Activated naive CD8-positive, alpha-beta T cell treated with anti-CD3 and anti-CD28 coated beads, Interleukin-2, amount 10 ng/mL, durations not matched to agents 7 days and 5 days (primary cell): ENCODE measurements around the gene TMEM132D. TPM values are rescaled to one million over a fixed set of nuclear protein-coding genes. Genes with fewer than 3 reads are reported as not detected.

ENCODE experiments used
- ATAC-seq: fragments of 150-1000 bp; cut with Tn5 transposase; one replicate; pipeline ENCODE4 v1.10.0; 2021; ENCODE audit warnings: low read depth, moderate library complexity
- POLR2A ChIA-PET: fragments of 350-600 bp; sonication (Branson Sonifier 250); formaldehyde crosslinking; loops from one replicate; lab custom pipeline; 2021; ENCODE audit warnings: antibody characterized with exemption; lab: Charles Lee
- DNase-seq: peaks from one replicate; pipeline ENCODE4 v3.0.0; 2021
- H3K27ac Mint-ChIP-seq: one replicate; pipeline ENCODE4 v1.8.0; 2022; ENCODE audit warnings: mild to moderate bottlenecking, mixed read lengths
- H3K27me3 Mint-ChIP-seq: one replicate; pipeline ENCODE4 v1.8.0; 2022; ENCODE audit warnings: mild to moderate bottlenecking, moderate library complexity, mixed read lengths
- H3K36me3 Mint-ChIP-seq: one replicate; pipeline ENCODE4 v1.8.0; 2021; ENCODE audit warnings: mild to moderate bottlenecking, mixed read lengths
- H3K4me1 Mint-ChIP-seq: one replicate; pipeline ENCODE4 v1.8.0; 2021; ENCODE audit warnings: mixed read lengths
- H3K4me3 Mint-ChIP-seq: one replicate; pipeline ENCODE4 v1.8.0; 2022; ENCODE audit warnings: mild to moderate bottlenecking, moderate library complexity, mixed read lengths
- H3K9me3 Mint-ChIP-seq: one replicate; pipeline ENCODE4 v1.8.0; 2021; ENCODE audit warnings: mixed read lengths
- total RNA-seq, 2 experiments: library from RNA; stranded (reverse); gene quantifications; one replicate each; pipeline ENCODE4 v1.2.3, GENCODE V29; 2021

TMEM132D gene
- total RNA-seq, 2 experiments from 2014 or later = not detected

DNA sequence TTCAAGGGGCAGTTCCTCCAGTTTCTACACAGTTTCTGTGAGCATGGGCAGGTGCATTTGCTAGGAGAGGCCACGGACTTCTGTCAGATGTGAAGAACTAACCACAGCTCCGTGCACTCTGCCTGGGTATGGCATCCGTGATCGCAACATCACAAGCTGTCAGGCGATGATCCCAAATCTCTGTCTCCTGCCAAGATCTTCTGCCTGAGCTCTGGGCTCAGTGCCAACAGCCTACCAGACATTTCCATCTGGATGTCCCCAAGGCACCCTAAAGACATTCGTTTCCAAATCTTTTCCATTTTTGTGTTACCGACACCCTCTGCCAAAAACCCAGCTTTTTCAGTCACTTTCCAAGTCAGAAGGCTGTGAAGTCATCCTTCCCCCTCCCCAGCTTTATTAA, 758.4 kb downstream of the TMEM132D start:
- no peaks in the 10 kb centered on the region for H3K27me3 Mint-ChIP-seq
- no peak for DNase-seq
- POLR2A ChIA-PET = no interaction called here
- H3K4me3 Mint-ChIP-seq = no peak overlapping the region
- H3K9me3 Mint-ChIP-seq = no peaks in the 10 kb centered on the region
- ATAC-seq = no peak
- H3K4me1 Mint-ChIP-seq = no peaks in the 10 kb centered on the region
- no peaks in the 10 kb centered on the region for H3K36me3 Mint-ChIP-seq
- H3K27ac Mint-ChIP-seq = no peak overlapping the region

DNA sequence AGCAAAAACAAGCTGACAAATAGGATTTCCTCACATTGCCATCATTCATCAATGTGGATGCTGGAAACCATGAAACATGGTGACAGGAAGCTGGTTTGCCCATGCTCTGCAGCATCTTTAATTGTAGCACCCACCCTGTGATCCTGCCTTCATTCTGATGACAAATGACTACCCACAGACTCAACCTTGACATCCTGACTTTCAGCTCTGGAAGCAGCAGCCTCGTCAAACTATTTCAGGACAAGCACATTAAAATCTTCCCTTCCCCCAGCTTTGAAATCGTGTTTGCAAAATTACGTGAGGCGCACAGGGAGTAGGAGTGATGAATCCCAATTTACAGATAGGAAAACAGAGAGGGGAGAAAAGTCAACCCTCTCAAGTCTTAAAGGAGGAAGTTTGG, 765.0 kb downstream of the TMEM132D start:
- ATAC-seq = no peak
- Mint-ChIP-seq H3K27ac (no peak overlapping the region), H3K27me3 (no peaks in the 10 kb centered on the region), H3K4me3 (no peak overlapping the region), H3K9me3 (no peaks in the 10 kb centered on the region), H3K4me1 (no peaks in the 10 kb centered on the region), H3K36me3 (no peaks in the 10 kb centered on the region)
- POLR2A ChIA-PET = no interaction called here
- no peak for DNase-seq

DNA sequence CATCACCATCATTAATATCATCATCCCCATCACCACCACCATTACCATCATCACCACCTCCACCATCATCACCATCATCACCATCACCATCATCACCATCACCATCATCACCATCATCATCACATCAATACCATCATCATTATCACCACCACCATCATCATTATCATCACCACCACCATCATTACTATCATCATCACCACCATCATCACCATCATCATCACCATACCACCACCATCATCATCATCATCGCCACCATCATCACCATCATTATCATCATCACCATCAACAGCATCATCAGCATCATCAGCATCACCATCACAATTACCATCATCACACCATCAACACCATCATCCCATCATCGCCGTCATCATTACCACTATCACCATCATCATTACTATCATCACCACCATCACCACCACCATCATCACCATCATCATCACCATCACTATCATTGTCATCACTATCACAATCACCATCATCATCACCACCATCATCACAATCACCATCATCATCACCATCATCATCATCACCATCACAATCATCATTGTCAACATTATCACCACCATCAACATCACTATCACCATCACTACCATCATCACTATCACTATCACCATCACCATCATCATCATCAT, 767.0 kb downstream of the TMEM132D start:
- POLR2A ChIA-PET = no interaction called here
- Mint-ChIP-seq H3K27ac (no peak overlapping the region), H3K4me1 (no peaks in the 10 kb centered on the region), H3K9me3 (no peaks in the 10 kb centered on the region), H3K27me3 (no peaks in the 10 kb centered on the region), H3K36me3 (no peaks in the 10 kb centered on the region), H3K4me3 (no peak overlapping the region)
- ATAC-seq = no peak
- no peak for DNase-seq

DNA sequence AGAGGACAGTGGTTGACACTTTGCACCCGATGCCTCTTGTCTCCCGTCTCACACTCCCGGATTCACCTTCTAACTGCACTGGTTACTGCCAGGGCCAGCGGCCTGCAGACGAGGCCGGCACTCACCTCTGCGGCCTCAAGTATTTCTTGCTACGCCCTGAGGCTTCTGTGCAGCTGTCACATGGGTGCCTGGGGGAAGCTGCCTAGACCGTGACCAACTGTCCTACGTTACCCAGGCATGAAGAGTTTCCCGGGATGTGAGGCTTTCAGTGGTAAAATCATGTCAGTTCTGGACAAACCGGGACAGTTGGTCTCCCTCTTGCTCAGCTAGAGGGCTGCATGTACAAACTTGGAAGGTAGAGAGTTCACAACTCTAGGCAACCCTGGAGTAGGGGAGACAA, 776.1 kb downstream of the TMEM132D start:
- H3K4me3 Mint-ChIP-seq = no peak overlapping the region
- no peak overlapping the region for H3K27ac Mint-ChIP-seq
- H3K27me3 Mint-ChIP-seq = no peaks in the 10 kb centered on the region
- DNase-seq (no peak), ATAC-seq (no peak)
- H3K36me3 Mint-ChIP-seq = no peaks in the 10 kb centered on the region
- POLR2A ChIA-PET = no interaction called here
- no peaks in the 10 kb centered on the region for H3K4me1 Mint-ChIP-seq
- peaks cover 10% of the 10 kb centered on the region for H3K9me3 Mint-ChIP-seq

GRCh38 chr12:129127211-129127610, 776.6 kb downstream of the TMEM132D start:
- DNase-seq = no peak
- POLR2A ChIA-PET = no interaction called here
- H3K4me3 Mint-ChIP-seq = no peak overlapping the region
- H3K27ac Mint-ChIP-seq = no peak overlapping the region
- H3K4me1 Mint-ChIP-seq = no peaks in the 10 kb centered on the region
- ATAC-seq = no peak
- no peaks in the 10 kb centered on the region for H3K36me3 Mint-ChIP-seq
- no peaks in the 10 kb centered on the region for H3K27me3 Mint-ChIP-seq
- peaks cover 10% of the 10 kb centered on the region for H3K9me3 Mint-ChIP-seq

GRCh38 chr12:129119537-129119936, 784.3 kb downstream of the TMEM132D start:
- Mint-ChIP-seq H3K9me3 (no peaks in the 10 kb centered on the region), H3K4me1 (no peaks in the 10 kb centered on the region), H3K4me3 (no peak overlapping the region), H3K36me3 (no peaks in the 10 kb centered on the region), H3K27me3 (no peaks in the 10 kb centered on the region), H3K27ac (no peak overlapping the region)
- DNase-seq (no peak), ATAC-seq (no peak)
- POLR2A ChIA-PET = no interaction called here

GRCh38 chr12:129115558-129115957, 788.3 kb downstream of the TMEM132D start:
- Mint-ChIP-seq H3K9me3 (no peaks in the 10 kb centered on the region), H3K4me1 (no peaks in the 10 kb centered on the region), H3K27me3 (no peaks in the 10 kb centered on the region), H3K36me3 (no peaks in the 10 kb centered on the region), H3K4me3 (no peak overlapping the region), H3K27ac (no peak overlapping the region)
- ATAC-seq = no peak
- no peak for DNase-seq
- POLR2A ChIA-PET = no interaction called here

- Mint-ChIP-seq H3K4me1 (no peaks in the 10 kb centered on the region), H3K27me3 (no peaks in the 10 kb centered on the region), H3K27ac (no peak overlapping the region), H3K4me3 (no peak overlapping the region), H3K36me3 (no peaks in the 10 kb centered on the region), H3K9me3 (peaks cover 5% of the 10 kb centered on the region)
- DNase-seq (no peak), ATAC-seq (no peak)
- POLR2A ChIA-PET = no interaction called here
Measured at GRCh38 chr12:129110575-129110974, 793.2 kb downstream of the TMEM132D start.

- POLR2A ChIA-PET = no interaction called here
Measured at GRCh38 chr12:129109174-129110001, 794.4 kb downstream of the TMEM132D start.

GRCh38 chr12:129106772-129107171, 797.1 kb downstream of the TMEM132D start:
- H3K9me3 Mint-ChIP-seq = peaks cover 7% of the 10 kb centered on the region
- H3K4me3 Mint-ChIP-seq = no peak overlapping the region
- no peaks in the 10 kb centered on the region for H3K4me1 Mint-ChIP-seq
- no peak overlapping the region for H3K27ac Mint-ChIP-seq
- POLR2A ChIA-PET = no interaction called here
- DNase-seq (no peak), ATAC-seq (no peak)
- no peaks in the 10 kb centered on the region for H3K36me3 Mint-ChIP-seq
- H3K27me3 Mint-ChIP-seq = no peaks in the 10 kb centered on the region

More at GRCh38 chr12:129109174-129110001, 794.4 kb downstream of the TMEM132D start:
- Mint-ChIP-seq H3K9me3 (peaks cover 5% of the 10 kb centered on the region), H3K27me3 (no peaks in the 10 kb centered on the region), H3K27ac (no peak overlapping the region), H3K36me3 (no peaks in the 10 kb centered on the region), H3K4me1 (no peaks in the 10 kb centered on the region), H3K4me3 (no peak overlapping the region)
- ATAC-seq = no peak
- DNase-seq = no peak

- H3K4me3 Mint-ChIP-seq = no peak overlapping the region
- no peak overlapping the region for H3K27ac Mint-ChIP-seq
- ATAC-seq (no peak), DNase-seq (no peak)
- POLR2A ChIA-PET = no interaction called here
- H3K9me3 Mint-ChIP-seq = peaks cover 3% of the 10 kb centered on the region
- H3K4me1 Mint-ChIP-seq = no peaks in the 10 kb centered on the region
- H3K36me3 Mint-ChIP-seq = no peaks in the 10 kb centered on the region
- no peaks in the 10 kb centered on the region for H3K27me3 Mint-ChIP-seq
Measured at GRCh38 chr12:129103231-129103630, 800.6 kb downstream of the TMEM132D start.

- no peaks in the 10 kb centered on the region for H3K27me3 Mint-ChIP-seq
- no peaks in the 10 kb centered on the region for H3K36me3 Mint-ChIP-seq
- no peak for DNase-seq
- no peak for ATAC-seq
- H3K4me1 Mint-ChIP-seq = no peaks in the 10 kb centered on the region
- POLR2A ChIA-PET = no interaction called here
- no peak overlapping the region for H3K4me3 Mint-ChIP-seq
- peaks cover 3% of the 10 kb centered on the region for H3K9me3 Mint-ChIP-seq
- no peak overlapping the region for H3K27ac Mint-ChIP-seq
Measured at GRCh38 chr12:129102233-129102632, 801.6 kb downstream of the TMEM132D start.

- ATAC-seq (no peak), DNase-seq (no peak)
- POLR2A ChIA-PET = no interaction called here
- H3K4me3 Mint-ChIP-seq = no peak overlapping the region
- H3K9me3 Mint-ChIP-seq = peaks cover 3% of the 10 kb centered on the region
- no peaks in the 10 kb centered on the region for H3K36me3 Mint-ChIP-seq
- H3K4me1 Mint-ChIP-seq = no peaks in the 10 kb centered on the region
- H3K27me3 Mint-ChIP-seq = no peaks in the 10 kb centered on the region
- no peak overlapping the region for H3K27ac Mint-ChIP-seq
Measured at GRCh38 chr12:129101816-129102215, 802.0 kb downstream of the TMEM132D start.

- Mint-ChIP-seq H3K9me3 (peaks cover 3% of the 10 kb centered on the region), H3K27me3 (no peaks in the 10 kb centered on the region), H3K4me1 (no peaks in the 10 kb centered on the region), H3K27ac (no peak overlapping the region), H3K36me3 (no peaks in the 10 kb centered on the region), H3K4me3 (no peak overlapping the region)
- ATAC-seq (no peak), DNase-seq (no peak)
- POLR2A ChIA-PET = no interaction called here
Measured at GRCh38 chr12:129101404-129101803, 802.4 kb downstream of the TMEM132D start.
